PC-9 (cell line): Measurements from ENCODE around the gene PTGDR2. TPM values are rescaled to one million over a fixed set of nuclear protein-coding genes. Genes with fewer than 3 reads are reported as not detected.

Experiments
- BruUV-seq: library from RNA; stranded (reverse); fragments of 400-500 nt; replicated peaks from 2 replicates; lab custom pipeline; 2021; lab: Mats Ljungman, UMichigan
- CTCF ChIA-PET: fragments of 300-600 bp; sonication (Branson Sonifier 250); formaldehyde crosslinking; loops from one replicate; lab custom pipeline; 2022; ENCODE audit warnings: antibody characterized with exemption; lab: Charles Lee
- POLR2A ChIA-PET: fragments of 300-600 bp; sonication (Branson Sonifier 250); formaldehyde crosslinking; loops from one replicate; lab custom pipeline; 2022; ENCODE audit warnings: antibody characterized with exemption; ENCODE audit not compliant: unreplicated experiment; lab: Charles Lee
- DNase-seq, 2 experiments: peaks; one replicate each; pipeline versions ENCODE4 v3.0.0 to v3.0.0-alpha.2; 2015 to 2022; ENCODE audit warnings: mixed read lengths in 1 of 2
- H2AFZ ChIP-seq: fragments of 200-600 bp; sonication (generic); 2 replicates; pipeline ENCODE4 v1.8.1; 2017; ENCODE audit warnings: antibody characterized with exemption
- H3F3A ChIP-seq: fragments of 200-600 bp; sonication (generic); 2 replicates; pipeline ENCODE4 v1.8.1; 2017; ENCODE audit warnings: antibody characterized with exemption, mild to moderate bottlenecking, low read depth; ENCODE audit not compliant: insufficient read depth
- H3K27ac ChIP-seq: fragments of 200-600 bp; sonication (generic); 2 replicates; pipeline ENCODE4 v1.6.1; 2016; ENCODE audit warnings: mixed run types
- H3K27me3 ChIP-seq: fragments of 200-600 bp; sonication (generic); 2 replicates; pipeline ENCODE4 v1.6.1; 2016; ENCODE audit warnings: low read depth, mixed run types; ENCODE audit not compliant: insufficient read depth
- H3K36me3 ChIP-seq: fragments of 200-600 bp; sonication (generic); 2 replicates; pipeline ENCODE4 v1.6.1; 2016; ENCODE audit warnings: low read depth, mixed run types
- H3K4me1 ChIP-seq: fragments of 200-600 bp; sonication (generic); replicated peaks from 2 replicates; pipeline ENCODE4 v1.6.1; 2016; ENCODE audit warnings: mixed run types; ENCODE audit not compliant: insufficient read depth
- H3K4me2 ChIP-seq: fragments of 200-600 bp; sonication (generic); 2 replicates; pipeline ENCODE4 v1.6.1; 2017; ENCODE audit warnings: mixed run types
- H3K4me3 ChIP-seq: fragments of 200-600 bp; sonication (generic); 2 replicates; pipeline ENCODE4 v1.6.1; 2016; ENCODE audit warnings: mixed run types
- H3K79me2 ChIP-seq: fragments of 200-600 bp; sonication (generic); 2 replicates; pipeline ENCODE4 v1.6.1; 2017; ENCODE audit warnings: low read depth, mixed run types
- H3K9me2 ChIP-seq: fragments of 200-600 bp; sonication (generic); 2 replicates; pipeline ENCODE4 v1.8.1; 2017; ENCODE audit warnings: mild to moderate bottlenecking; ENCODE audit not compliant: insufficient read depth
- H3K9me3 ChIP-seq: fragments of 200-600 bp; sonication (generic); 2 replicates; pipeline ENCODE4 v1.8.1; 2016; ENCODE audit warnings: low read depth; ENCODE audit not compliant: insufficient read depth
- H4K20me1 ChIP-seq: fragments of 200-600 bp; sonication (generic); 2 replicates; pipeline ENCODE4 v1.8.1; 2017; ENCODE audit not compliant: insufficient read depth
- EZH2 ChIP-seq: fragments of 200-600 bp; sonication (generic); IDR thresholded peaks from 2 replicates; pipeline ENCODE4 v1.8.0; 2017; ENCODE audit warnings: antibody characterized with exemption, low read depth
- intact Hi-C: fragments of 100-400 bp; cut with micrococcal nuclease; formaldehyde crosslinking; loops from one replicate; pipeline ENCODE4 v1.10.0; 2022; ENCODE audit not compliant: unreplicated experiment
- total RNA-seq: library from RNA; stranded (reverse); gene quantifications from 2 replicates; pipeline ENCODE4 v1.2.3, GENCODE V29; 2021
- TF ChIP-seq, protein P1 (sequence below): fragments of 200-600 bp; sonication (generic); conservative IDR thresholded peaks from 2 replicates; pipeline ENCODE4 v1.6.1; 2017; ENCODE audit warnings: mixed run types, antibody characterized with exemption, mild to moderate bottlenecking, moderate library complexity

The PTGDR2 gene
- total RNA-seq, 1 experiment from 2014 or later = not detected

DNA sequence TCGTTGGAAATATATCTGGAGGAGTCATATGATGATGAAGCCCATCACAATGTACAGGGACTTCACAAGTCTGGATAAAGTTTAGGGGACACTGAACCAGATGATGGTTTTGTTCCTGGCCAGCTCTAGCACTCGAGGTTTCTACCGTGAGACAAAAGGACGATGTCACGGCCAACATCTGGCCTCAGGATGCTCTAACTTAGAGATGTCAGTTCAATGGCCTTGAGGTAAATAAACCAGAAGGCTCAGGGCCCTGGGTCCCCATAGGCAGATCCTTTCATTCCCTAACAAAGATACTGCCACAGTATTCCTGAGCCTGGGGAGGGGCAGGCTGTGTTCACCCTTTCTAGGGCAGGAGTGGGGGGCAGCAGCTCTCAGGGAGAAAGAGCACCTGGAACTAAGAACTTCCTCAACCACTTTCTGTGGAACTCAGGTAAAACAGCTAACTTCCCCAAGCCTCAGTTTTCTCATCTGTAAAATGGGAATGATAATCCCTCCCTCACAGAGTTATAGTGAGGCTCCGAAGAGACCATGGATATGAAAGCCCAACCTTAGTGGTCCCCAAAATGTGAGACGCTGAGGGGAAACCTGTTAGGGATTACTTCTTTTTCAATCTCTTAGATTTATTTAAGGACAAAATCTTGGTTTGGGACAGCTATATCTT lies 52.3 kb downstream of the PTGDR2 start:
- H3K4me1 ChIP-seq = no peaks in the 10 kb centered on the region
- H4K20me1 ChIP-seq = no peaks in the 10 kb centered on the region
- BruUV-seq = no TSS peak
- H3K79me2 ChIP-seq = no peaks in the 10 kb centered on the region
- no peak overlapping the region for H2AFZ ChIP-seq
- no peaks in the 10 kb centered on the region for H3K9me2 ChIP-seq
- no peak overlapping the region for H3K27ac ChIP-seq
- ChIA-PET CTCF (no interaction called here), POLR2A (no interaction called here)
- TF ChIP-seq EZH2 = no peak
- TF ChIP-seq, protein P1, sequence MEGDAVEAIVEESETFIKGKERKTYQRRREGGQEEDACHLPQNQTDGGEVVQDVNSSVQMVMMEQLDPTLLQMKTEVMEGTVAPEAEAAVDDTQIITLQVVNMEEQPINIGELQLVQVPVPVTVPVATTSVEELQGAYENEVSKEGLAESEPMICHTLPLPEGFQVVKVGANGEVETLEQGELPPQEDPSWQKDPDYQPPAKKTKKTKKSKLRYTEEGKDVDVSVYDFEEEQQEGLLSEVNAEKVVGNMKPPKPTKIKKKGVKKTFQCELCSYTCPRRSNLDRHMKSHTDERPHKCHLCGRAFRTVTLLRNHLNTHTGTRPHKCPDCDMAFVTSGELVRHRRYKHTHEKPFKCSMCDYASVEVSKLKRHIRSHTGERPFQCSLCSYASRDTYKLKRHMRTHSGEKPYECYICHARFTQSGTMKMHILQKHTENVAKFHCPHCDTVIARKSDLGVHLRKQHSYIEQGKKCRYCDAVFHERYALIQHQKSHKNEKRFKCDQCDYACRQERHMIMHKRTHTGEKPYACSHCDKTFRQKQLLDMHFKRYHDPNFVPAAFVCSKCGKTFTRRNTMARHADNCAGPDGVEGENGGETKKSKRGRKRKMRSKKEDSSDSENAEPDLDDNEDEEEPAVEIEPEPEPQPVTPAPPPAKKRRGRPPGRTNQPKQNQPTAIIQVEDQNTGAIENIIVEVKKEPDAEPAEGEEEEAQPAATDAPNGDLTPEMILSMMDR = no peak
- no peak overlapping the region for H3K4me2 ChIP-seq
- DNase-seq = no peak
- H3K27me3 ChIP-seq = peaks cover 95% of the 10 kb centered on the region
- no peak overlapping the region for H3K4me3 ChIP-seq
- H3K36me3 ChIP-seq = no peaks in the 10 kb centered on the region
- no peaks in the 10 kb centered on the region for H3K9me3 ChIP-seq
- H3F3A ChIP-seq = no peaks in the 10 kb centered on the region
- intact Hi-C loops = no loop called here

DNA sequence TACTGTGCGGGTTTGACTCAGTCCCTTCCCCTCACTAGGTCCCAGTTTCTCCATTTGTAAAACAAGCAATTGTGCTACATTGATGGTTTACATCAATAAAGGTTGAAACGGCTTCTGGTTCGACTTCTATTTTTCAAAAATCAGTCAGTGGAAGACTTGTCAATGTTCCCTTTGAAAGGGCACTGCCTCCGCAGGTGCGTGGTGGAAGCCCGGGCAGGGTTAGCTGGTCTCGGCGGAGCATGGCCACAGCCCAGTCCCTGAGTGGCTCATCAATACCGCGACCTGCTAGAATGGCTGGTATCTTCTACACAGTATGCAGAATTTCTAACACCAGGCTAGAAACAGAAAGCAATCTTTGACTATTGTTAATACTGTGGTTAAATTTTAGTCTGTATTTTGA lies 54.6 kb downstream of the PTGDR2 start:
- DNase-seq = no peak
- Histone ChIP-seq H3K9me2 (no peaks in the 10 kb centered on the region), H3F3A (no peaks in the 10 kb centered on the region), H3K9me3 (no peaks in the 10 kb centered on the region), H3K4me1 (no peaks in the 10 kb centered on the region), H4K20me1 (no peaks in the 10 kb centered on the region), H3K27me3 (peaks cover 95% of the 10 kb centered on the region), H3K27ac (no peak overlapping the region), H3K4me3 (no peak overlapping the region), H2AFZ (no peak overlapping the region), H3K36me3 (no peaks in the 10 kb centered on the region), H3K4me2 (no peak overlapping the region), H3K79me2 (no peaks in the 10 kb centered on the region)
- BruUV-seq = no TSS peak
- CTCF ChIA-PET = no interaction called here
- POLR2A ChIA-PET = no interaction called here
- no peak for TF ChIP-seq EZH2
- TF ChIP-seq, protein P1 = no peak
- intact Hi-C loops = no loop called here

Other genes starting within 250 kb of the PTGDR2 start
- gene MS4A8, start 156.3 kb downstream of the PTGDR2 start, total RNA-seq = not detected in 2 replicates
- gene MS4A18, start 131.2 kb downstream of the PTGDR2 start, total RNA-seq = not detected in 2 replicates
- not detected in 2 replicates for gene MS4A15, start 99.1 kb downstream of the PTGDR2 start, total RNA-seq
- not detected in 2 replicates for gene MS4A10, start 70.6 kb downstream of the PTGDR2 start, total RNA-seq
- gene CCDC86, start 13.8 kb downstream of the PTGDR2 start, total RNA-seq = 34.8 and 35.6 TPM in 2 replicates
- gene ZP1, start 11.6 kb upstream of the PTGDR2 start, total RNA-seq = not detected in 2 replicates
- 135 and 160 TPM in 2 replicates for gene PRPF19, start 50.6 kb upstream of the PTGDR2 start, total RNA-seq
- gene TMEM109, start 58.2 kb upstream of the PTGDR2 start, total RNA-seq = 104 and 105 TPM in 2 replicates
- 54.4 and 90.3 TPM in 2 replicates for gene TMEM132A, start 68.5 kb upstream of the PTGDR2 start, total RNA-seq
- gene SLC15A3, start 96.2 kb upstream of the PTGDR2 start, total RNA-seq = 2.7 and 5.5 TPM in 2 replicates
- 0.74 and 3.3 TPM in 2 replicates for gene CD6, start 115.7 kb upstream of the PTGDR2 start, total RNA-seq
- not detected in 2 replicates for gene CD5, start 246.5 kb upstream of the PTGDR2 start, total RNA-seq